A549 (cell line): ENCODE data around the gene TP53BP2. TPM values are rescaled to one million over a fixed set of nuclear protein-coding genes. Genes with fewer than 3 reads are reported as not detected.
A peak's percentile ranks its signal among the peaks of the same experiment; 100 is the strongest.
"Not testable (repeated sequence)": the region's sequence is repeated elsewhere in the genome, so short reads cannot be mapped to it uniquely, and the experiment has no call there.

Experiments
- ATAC-seq, 2 experiments: fragments of 200-7000 bp in 1 of 2; fragments of >200 bp in 1 of 2; cut with Nextera tagmentation in 1 of 2; cut with Tn5 transposase in 1 of 2; 3 replicates each; pipeline versions ENCODE4 v1.8.0 to v1.9.1; 2018 to 2020; ENCODE audit warnings: mild to moderate bottlenecking in 1 of 2, moderate library complexity in 1 of 2
- CTCF ChIA-PET: fragments of 300-600 bp; sonication (Branson Sonifier 250); formaldehyde crosslinking; extraction: SDS; loops from one replicate; lab custom pipeline; 2021; ENCODE audit warnings: antibody characterized with exemption, inconsistent platforms; lab: Yijun Ruan, JAX
- POLR2A ChIA-PET: fragments of 350-600 bp; formaldehyde crosslinking; extraction: SDS; loops from one replicate; lab custom pipeline; 2021; ENCODE audit warnings: antibody characterized with exemption, inconsistent platforms; lab: Yijun Ruan, JAX
- DNase-seq, 2 experiments: peaks; one replicate each; pipeline versions ENCODE4 v3.0.0 to v3.0.0-alpha.2; 2011 to 2016; ENCODE audit warnings: low read depth in 1 of 2, low spot score in 1 of 2
- FAIRE-seq: peaks from 2 replicates; lab custom pipeline; 2011; peaks lifted over from hg19 to GRCh38; lab: Jason Lieb, UNC
- H3K27ac ChIP-seq, 2 experiments: fragments of >200 bp; sonication (Bioruptor Twin); formaldehyde crosslinking; 3 replicates each; pipeline ENCODE4 v1.5.1; 2016 to 2017
- H3K4me1 ChIP-seq: fragments of >200 bp; sonication (Bioruptor Twin); formaldehyde crosslinking; 3 replicates; pipeline ENCODE4 v1.6.1; 2016
- H3K4me2 ChIP-seq: fragments of >200 bp; sonication (Bioruptor Twin); formaldehyde crosslinking; 3 replicates; pipeline ENCODE4 v1.6.1; 2016
- H3K4me3 ChIP-seq: fragments of >200 bp; sonication (Bioruptor Twin); formaldehyde crosslinking; 3 replicates; pipeline ENCODE4 v1.5.1; 2016
- H3K9me3 ChIP-seq: fragments of >200 bp; sonication (Bioruptor Twin); formaldehyde crosslinking; 3 replicates; pipeline ENCODE4 v1.6.1; 2016
- ATOH8 ChIP-seq: fragments of 250-450 bp; sonication (Bioruptor Pico); IDR thresholded peaks from 2 replicates; pipeline ENCODE4 v1.5.0; 2020; ENCODE audit warnings: low read depth, mild to moderate bottlenecking, moderate library complexity
- CBX2 ChIP-seq: fragments of 200-600 bp; sonication (generic); IDR thresholded peaks from 2 replicates; pipeline ENCODE4 v1.6.1; 2016; ENCODE audit warnings: low read depth, mild to moderate bottlenecking, borderline replicate concordance
- CBX8 ChIP-seq: fragments of 200-600 bp; sonication (generic); IDR thresholded peaks from 2 replicates; pipeline ENCODE4 v1.6.1; 2016
- CHD4 ChIP-seq: fragments of 200-600 bp; sonication (generic); IDR thresholded peaks from 2 replicates; pipeline ENCODE4 v1.6.1; 2016; ENCODE audit warnings: antibody characterized with exemption, mild to moderate bottlenecking, borderline replicate concordance
- ELK1 ChIP-seq: fragments of 150-350 bp; IDR thresholded peaks from 2 replicates; pipeline ENCODE4 v1.6.1; 2014; ENCODE audit warnings: low read depth, mild to moderate bottlenecking, low read length
- FOSB ChIP-seq: fragments of 250-450 bp; sonication (Bioruptor Pico); IDR thresholded peaks from 2 replicates; pipeline ENCODE4 v1.5.0; 2020; ENCODE audit warnings: mild to moderate bottlenecking, moderate library complexity
- JUN ChIP-seq, 2 experiments: fragments of >200 bp; sonication (Bioruptor Twin); formaldehyde crosslinking; IDR thresholded peaks; 2 replicates in 1 of 2; 3 replicates in 1 of 2; pipeline ENCODE4 v1.6.1; 2016 to 2017
- JUNB ChIP-seq: fragments of >200 bp; sonication (Bioruptor Twin); formaldehyde crosslinking; IDR thresholded peaks from 2 replicates; pipeline ENCODE4 v1.6.1; 2016
- KDM1A ChIP-seq: fragments of 200-600 bp; sonication (generic); IDR thresholded peaks from 2 replicates; pipeline ENCODE4 v1.6.1; 2016; ENCODE audit warnings: low read depth, mild to moderate bottlenecking
- KDM5A ChIP-seq: fragments of 200-600 bp; sonication (generic); IDR thresholded peaks from 2 replicates; pipeline ENCODE4 v1.6.1; 2016; ENCODE audit warnings: antibody characterized with exemption, mild to moderate bottlenecking
- MAX ChIP-seq: IDR thresholded peaks from 2 replicates; pipeline ENCODE4 v1.6.1; 2012
- MAZ ChIP-seq: fragments of 150-350 bp; IDR thresholded peaks from 2 replicates; pipeline ENCODE4 v1.6.1; 2014; ENCODE audit warnings: antibody characterized with exemption, low read depth, low read length, borderline replicate concordance
- NFE2L2 ChIP-seq: fragments of 150-350 bp; conservative IDR thresholded peaks from 2 replicates; pipeline ENCODE4 v1.6.1; 2014; ENCODE audit warnings: low read length
- NPAS2 ChIP-seq: fragments of 250-450 bp; sonication (Bioruptor Pico); IDR thresholded peaks from 2 replicates; pipeline ENCODE4 v1.8.0; 2022; ENCODE audit warnings: mild to moderate bottlenecking, moderate library complexity, borderline replicate concordance
- NR3C1 ChIP-seq: fragments of >200 bp; sonication (Bioruptor Twin); formaldehyde crosslinking; IDR thresholded peaks from 3 replicates; pipeline ENCODE4 v1.6.1; 2017
- PHF8 ChIP-seq: fragments of 200-600 bp; sonication (generic); IDR thresholded peaks from 2 replicates; pipeline ENCODE4 v1.6.1; 2016; ENCODE audit warnings: low read depth, mild to moderate bottlenecking, antibody characterized with exemption, moderate library complexity, borderline replicate concordance
- RAD21 ChIP-seq, 2 experiments: fragments of >200 bp in 1 of 2; sonication (Bioruptor Twin) in 1 of 2; formaldehyde crosslinking in 1 of 2; IDR thresholded peaks in 1 of 2; conservative IDR thresholded peaks in 1 of 2; 2 replicates in 1 of 2; 3 replicates in 1 of 2; pipeline ENCODE4 v1.6.1; 2012 to 2018; ENCODE audit warnings: inconsistent platforms in 1 of 2
- RARB ChIP-seq: fragments of 250-450 bp; sonication (Bioruptor Pico); IDR thresholded peaks from 2 replicates; pipeline ENCODE4 v1.8.0; 2021; ENCODE audit warnings: mild to moderate bottlenecking, moderate library complexity
- REST ChIP-seq: fragments of 200-600 bp; sonication (generic); IDR thresholded peaks from 2 replicates; pipeline ENCODE4 v1.6.1; 2016; ENCODE audit warnings: antibody characterized with exemption, mild to moderate bottlenecking, moderate library complexity
- TFCP2L1 ChIP-seq: fragments of 250-450 bp; sonication (Bioruptor Pico); IDR thresholded peaks from 2 replicates; pipeline ENCODE4 v1.5.0; 2021; ENCODE audit warnings: mild to moderate bottlenecking
- WGBS: methylation state at CpG from one replicate; pipeline ENCODE4 v1.1.6; 2017; ENCODE audit errors: missing lambda C conversion rate; 5-methylcytosine and 5-hydroxymethylcytosine counted together
- polyA plus RNA-seq, 4 experiments: library from polyadenylated mRNA; depleted of rRNA in 3 of 4; stranded (reverse); fragments of >200 nt; fragmentation: RNase III in 1 of 4; extraction: RNeasy Plus Mini Kit Qiagen cat#74134 plus additional on column Dnase treatment in 1 of 4; gene quantifications; 2 replicates in 3 of 4; 3 replicates in 1 of 4; pipeline ENCODE4 v1.2.3, GENCODE V29; 2011 to 2017

TP53BP2 gene
- polyA plus RNA-seq, 2 of the 4 experiments (the other 2 are of a cell fraction) = 14.0 to 33.5 TPM

GRCh38 chr1:223843934-223844786 lies 1.6 kb downstream of the TP53BP2 start:
- WGBS = 79% methylated on average over 10 of the region's 10 CpGs
- peak overlapping the region; percentile 90 for H3K4me2 ChIP-seq
- POLR2A ChIA-PET = interaction anchor here (0.6 kb wide), 1 partner anchor 14 kb away, joined by 3 read pairs; no protein-coding TSS in a partner anchor
- peak in 1 of 2 experiments; percentile 1; a peak in 1 of 6 replicates for ATAC-seq
- H3K9me3 ChIP-seq = no peaks in the 10 kb centered on the region
- peak overlapping the region; percentile 86 for H3K4me3 ChIP-seq
- DNase-seq = no peak
- CTCF ChIA-PET = interaction anchor here (1.2 to 3.2 kb wide), 4 partner anchors 16 to 95 kb away, joined by 4 to 29 read pairs (median 17); no protein-coding TSS in a partner anchor
- H3K27ac ChIP-seq = peak overlapping the region; percentile 94 to 97
- no peak for FAIRE-seq
- TF ChIP-seq KDM1A (peak; percentile 69; the same call in 1 of the 2 replicates), CHD4 (no peak)
- H3K4me1 ChIP-seq = peaks cover 25% of the 10 kb centered on the region

- no peak for DNase-seq
- Histone ChIP-seq H3K4me3 (no peak overlapping the region), H3K27ac (no peak overlapping the region), H3K9me3 (no peaks in the 10 kb centered on the region), H3K4me1 (peaks cover 26% of the 10 kb centered on the region), H3K4me2 (0 out of 3 replicates have a peak overlapping the region, but pooled peaks have one; percentile 2)
- ATAC-seq = no peak
- WGBS = 87% methylated on average over 2 of the region's 2 CpGs
- ChIA-PET POLR2A (no interaction called here), CTCF (interaction anchor here (1.2 to 2.4 kb wide), 2 partner anchors 32 to 44 kb away, joined by 3 to 7 read pairs; no protein-coding TSS in a partner anchor)
- no peak for TF ChIP-seq PHF8
- TF ChIP-seq NR3C1 = no peak
- no peak for TF ChIP-seq FOSB
- no peak for TF ChIP-seq JUNB
- TF ChIP-seq MAZ = no peak
- no peak for TF ChIP-seq CBX8
- TF ChIP-seq ATOH8 (CRISPR knock-in tag) = no peak
- TF ChIP-seq CBX2 = no peak
- no peak for TF ChIP-seq KDM1A
- no peak for TF ChIP-seq RAD21 (conservative IDR thresholded peaks at IDR 0.05 in 1 of 2, IDR thresholded peaks at IDR 0.05 in 1 of 2)
- TF ChIP-seq JUN (IDR thresholded peaks at IDR 0.05) = no peak
- no peak for TF ChIP-seq TFCP2L1 (CRISPR knock-in tag)
- no peak for TF ChIP-seq NPAS2
- no peak for TF ChIP-seq MAX
- no peak for TF ChIP-seq KDM5A
- no peak for TF ChIP-seq RARB (CRISPR knock-in tag)
- TF ChIP-seq ELK1 = no peak
- TF ChIP-seq NFE2L2 = no peak
- TF ChIP-seq REST = no peak
- TF ChIP-seq, all 56 proteins: peak for 0
- FAIRE-seq = no peak
Measured at GRCh38 chr1:223842784-223843183, 3.0 kb downstream of the TP53BP2 start.

- CTCF ChIA-PET = interaction anchor here (1.2 to 2.4 kb wide), 2 partner anchors 31 to 43 kb away, joined by 3 to 7 read pairs; no protein-coding TSS in a partner anchor
- not testable (repeated sequence) for FAIRE-seq
- 95% methylated on average over 13 of the region's 13 CpGs for WGBS
Measured at GRCh38 chr1:223841977-223842623, 3.6 kb downstream of the TP53BP2 start.

More at GRCh38 chr1:223841977-223842623, 3.6 kb downstream of the TP53BP2 start:
- not testable (repeated sequence) for H3K4me2 ChIP-seq, H3K9me3 ChIP-seq, H3K27ac ChIP-seq, ATAC-seq, DNase-seq, H3K4me3 ChIP-seq
- POLR2A ChIA-PET = interaction anchor here (1.2 kb wide), 1 partner anchor 10 kb away, joined by 3 read pairs; no protein-coding TSS in a partner anchor
- H3K4me1 ChIP-seq = peaks cover 33% of the 10 kb centered on the region
